ENCODE data around the gene ZNF317. TPM values are rescaled to one million over a fixed set of nuclear protein-coding genes. Genes with fewer than 3 reads are reported as not detected.

Gene ZNF317
- total RNA-seq, result 17.9 and 19.2 TPM in 2 replicates

GRCh38 chr19:9140159-9140874 is at the start of gene ZNF317:
Gene ZNF317, plus strand, starts transcription at chr19:9140397. Its CDS starts 15,620 bp downstream, at chr19:9156017.

GRCh38 chr19:9107375-9107774 is 32.8 kb upstream of the ZNF317 start, which contains the start of gene OR7G2:
Gene OR7G2, minus strand, starts transcription at chr19:9107475. Its CDS starts 4,232 bp downstream, at chr19:9103243.

GRCh38 chr19:9115307-9115813 is 24.8 kb upstream of the ZNF317 start, which contains the start of gene OR7G1:
Gene OR7G1, minus strand, starts transcription at chr19:9115763. Its CDS starts 0 bp downstream, at chr19:9115763.

GRCh38 chr19:9126900-9127405 is 13.2 kb upstream of the ZNF317 start, which contains the start of gene OR7G3:
Gene OR7G3, minus strand, starts transcription at chr19:9126950. Its CDS starts 0 bp downstream, at chr19:9126950.

GRCh38 chr19:9178901-9179300 is 38.7 kb downstream of the ZNF317 start, which contains the start of gene OR7D2:
Gene OR7D2, plus strand, starts transcription at chr19:9178979. Its CDS starts 6,803 bp downstream, at chr19:9185782.

Other genes starting within 250 kb of the ZNF317 start
- gene MUC16, start 130.0 kb upstream of the ZNF317 start, total RNA-seq, result not detected in 2 replicates
- gene OR1M1, start 53.3 kb upstream of the ZNF317 start, total RNA-seq, result not detected in 2 replicates
- gene OR7G2, start 32.9 kb upstream of the ZNF317 start, total RNA-seq, result not detected in 2 replicates
- gene OR7G1, start 24.6 kb upstream of the ZNF317 start, total RNA-seq, result not detected in 2 replicates
- gene OR7G3, start 13.4 kb upstream of the ZNF317 start, total RNA-seq, result not detected in 2 replicates
- gene OR7D2, start 38.6 kb downstream of the ZNF317 start, total RNA-seq, result not detected in 2 replicates
- gene OR7D4, start 79.2 kb downstream of the ZNF317 start, total RNA-seq, result under 0.01 TPM in 1 of 2 replicates, not detected in the other
- gene OR7E24, start 110.5 kb downstream of the ZNF317 start, total RNA-seq, result not detected in 2 replicates
- 12.4 and 32.2 TPM in 2 replicates for gene ZNF699, start 169.4 kb downstream of the ZNF317 start, total RNA-seq
- gene ZNF559, start 183.8 kb downstream of the ZNF317 start, total RNA-seq, result 13.6 and 17.5 TPM in 2 replicates
- 1.0 and 2.4 TPM in 2 replicates for gene ZNF177, start 222.6 kb downstream of the ZNF317 start, total RNA-seq

All from articular chondrocyte of knee joint (primary cell).